ENCODE data around the gene FRAS1.

FRAS1 gene

DNA sequence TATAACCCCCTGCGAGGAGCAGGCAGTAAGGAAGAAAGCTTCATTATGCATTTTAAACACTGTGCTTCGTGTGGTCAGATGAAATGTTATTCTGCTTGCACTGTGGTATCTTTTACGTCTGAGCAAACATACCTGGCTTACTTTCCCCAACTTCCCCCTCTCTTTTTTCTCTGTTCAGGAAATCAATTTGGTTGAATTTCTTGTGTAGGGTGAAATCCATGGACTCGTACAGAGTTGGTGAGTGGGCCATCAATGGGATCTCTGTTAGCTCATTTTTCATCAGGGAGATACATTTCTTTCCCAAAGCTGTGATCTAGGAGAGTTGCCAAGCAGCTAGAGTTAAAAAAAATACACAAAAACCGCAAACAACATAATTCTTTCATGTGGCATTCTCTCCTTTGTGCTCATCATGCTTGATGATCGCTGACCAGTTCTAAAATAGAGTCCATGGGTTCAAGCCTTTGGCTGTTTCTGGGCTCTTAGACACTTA, 98.5 kb downstream of the FRAS1 start:
- H3K4me3 ChIP-seq (ENCODE audit: low read length in 2 of 2), result no peak overlapping the region
- no peak overlapping the region for H3K27ac ChIP-seq (ENCODE audit: low read depth in 2 of 2, low read length in 2 of 2)

GRCh38 chr4:78156520-78156919, 99.4 kb downstream of the FRAS1 start:
- H3K27me3 ChIP-seq (ENCODE audit: control insufficient read depth in 2 of 2, insufficient read depth in 2 of 2, low read length in 2 of 2), result no peaks in the 10 kb centered on the region
- H3K9ac ChIP-seq (ENCODE audit: low read depth in 1 of 2, low read length in 2 of 2), result no peak overlapping the region
- peaks cover 2 to 7% of the 10 kb centered on the region in 2 donors for H3K4me1 ChIP-seq (ENCODE audit: control insufficient read depth in 2 of 2, insufficient read depth in 2 of 2, low read length in 2 of 2)
- no peaks in the 10 kb centered on the region for H3K9me3 ChIP-seq (ENCODE audit: control insufficient read depth in 2 of 2, low read length in 2 of 2)
- no peak overlapping the region for H3K27ac ChIP-seq (ENCODE audit: low read depth in 2 of 2, low read length in 2 of 2)
- no peak overlapping the region for H3K4me3 ChIP-seq (ENCODE audit: low read length in 2 of 2)
- H3K36me3 ChIP-seq (ENCODE audit: control insufficient read depth in 2 of 2, insufficient read depth in 2 of 2, low read length in 2 of 2), result no peaks in the 10 kb centered on the region

More for the DNA sequence above, 98.5 kb downstream of the FRAS1 start:
- Histone ChIP-seq H3K9me3 (ENCODE audit: control insufficient read depth in 2 of 2, low read length in 2 of 2) (no peaks in the 10 kb centered on the region), H3K9ac (ENCODE audit: low read depth in 1 of 2, low read length in 2 of 2) (no peak overlapping the region), H3K4me1 (ENCODE audit: control insufficient read depth in 2 of 2, insufficient read depth in 2 of 2, low read length in 2 of 2) (peaks cover 4 to 5% of the 10 kb centered on the region in 2 donors), H3K36me3 (ENCODE audit: control insufficient read depth in 2 of 2, insufficient read depth in 2 of 2, low read length in 2 of 2) (no peaks in the 10 kb centered on the region), H3K27me3 (ENCODE audit: control insufficient read depth in 2 of 2, insufficient read depth in 2 of 2, low read length in 2 of 2) (no peaks in the 10 kb centered on the region)

DNA sequence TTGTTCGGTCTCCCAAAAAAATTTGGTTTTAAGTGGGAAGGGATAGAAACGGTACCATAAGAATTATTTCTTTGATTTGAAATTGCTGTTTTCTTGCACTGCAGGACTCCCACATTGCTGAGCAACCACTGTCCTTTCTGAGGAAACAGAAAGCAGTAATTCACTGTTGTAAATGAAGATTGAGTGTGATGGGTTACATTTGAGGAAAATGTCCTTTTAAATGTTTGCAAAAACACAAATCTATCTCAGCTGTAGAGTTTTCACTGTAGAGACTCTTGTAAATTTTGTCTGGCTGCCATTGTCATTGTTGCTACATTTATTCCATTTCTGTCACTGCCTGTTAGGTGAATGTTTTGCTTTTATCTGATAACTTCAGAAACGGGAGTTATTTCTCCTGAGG, 105.2 kb downstream of the FRAS1 start:
- Histone ChIP-seq H3K4me3 (ENCODE audit: low read length in 2 of 2) (no peak overlapping the region), H3K9me3 (ENCODE audit: control insufficient read depth in 2 of 2, low read length in 2 of 2) (no peaks in the 10 kb centered on the region), H3K27me3 (ENCODE audit: control insufficient read depth in 2 of 2, insufficient read depth in 2 of 2, low read length in 2 of 2) (no peaks in the 10 kb centered on the region), H3K4me1 (ENCODE audit: control insufficient read depth in 2 of 2, insufficient read depth in 2 of 2, low read length in 2 of 2) (peaks cover 0 to 2% of the 10 kb centered on the region in 2 donors), H3K9ac (ENCODE audit: low read depth in 1 of 2, low read length in 2 of 2) (no peak overlapping the region), H3K27ac (ENCODE audit: low read depth in 2 of 2, low read length in 2 of 2) (no peak overlapping the region), H3K36me3 (ENCODE audit: control insufficient read depth in 2 of 2, insufficient read depth in 2 of 2, low read length in 2 of 2) (no peaks in the 10 kb centered on the region)

DNA sequence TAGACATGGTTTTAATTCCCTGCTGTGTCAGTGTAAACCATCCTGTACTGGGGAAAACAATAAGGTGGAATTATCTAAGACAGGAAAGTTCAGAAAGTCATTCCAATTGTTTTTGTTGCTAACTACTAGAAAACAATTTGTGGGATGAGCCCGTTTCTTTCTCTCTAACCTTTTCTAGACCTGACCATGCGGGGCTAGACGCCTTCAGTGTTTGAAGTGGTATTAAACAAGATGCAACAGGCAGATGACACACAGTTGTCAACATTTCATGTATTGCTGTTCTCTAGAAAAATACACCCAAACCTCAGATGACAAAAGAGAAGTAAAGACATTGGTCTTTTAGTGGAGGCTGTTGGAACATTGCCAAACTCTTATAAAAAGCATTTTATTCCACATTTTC, 105.7 kb downstream of the FRAS1 start:
- Histone ChIP-seq H3K36me3 (ENCODE audit: control insufficient read depth in 2 of 2, insufficient read depth in 2 of 2, low read length in 2 of 2) (no peaks in the 10 kb centered on the region), H3K4me3 (ENCODE audit: low read length in 2 of 2) (no peak overlapping the region), H3K27ac (ENCODE audit: low read depth in 2 of 2, low read length in 2 of 2) (no peak overlapping the region), H3K9me3 (ENCODE audit: control insufficient read depth in 2 of 2, low read length in 2 of 2) (no peaks in the 10 kb centered on the region), H3K4me1 (ENCODE audit: control insufficient read depth in 2 of 2, insufficient read depth in 2 of 2, low read length in 2 of 2) (peaks cover 0 to 2% of the 10 kb centered on the region in 2 donors), H3K27me3 (ENCODE audit: control insufficient read depth in 2 of 2, insufficient read depth in 2 of 2, low read length in 2 of 2) (no peaks in the 10 kb centered on the region), H3K9ac (ENCODE audit: low read depth in 1 of 2, low read length in 2 of 2) (no peak overlapping the region)

DNA sequence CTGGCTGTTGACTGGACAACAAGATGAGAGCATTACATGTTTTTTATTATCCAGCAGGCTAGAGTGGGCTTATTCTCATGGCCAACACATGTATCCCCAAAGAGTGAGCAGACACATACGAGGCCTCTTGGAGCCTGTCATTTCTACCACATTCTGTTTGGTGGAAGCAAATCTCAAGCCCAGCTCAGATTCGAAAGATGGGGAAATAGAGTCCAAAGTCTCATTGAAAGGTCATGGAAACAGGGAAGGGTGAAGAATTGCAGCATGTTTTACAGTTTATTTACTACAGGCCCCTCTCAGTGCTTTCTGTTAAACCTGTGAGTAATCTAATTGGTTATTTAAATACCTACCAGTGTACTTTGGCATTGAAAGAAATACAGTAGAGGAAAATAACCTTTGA, 108.6 kb downstream of the FRAS1 start:
- Histone ChIP-seq H3K36me3 (ENCODE audit: control insufficient read depth in 2 of 2, insufficient read depth in 2 of 2, low read length in 2 of 2) (no peaks in the 10 kb centered on the region), H3K4me3 (ENCODE audit: low read length in 2 of 2) (no peak overlapping the region), H3K9ac (ENCODE audit: low read depth in 1 of 2, low read length in 2 of 2) (no peak overlapping the region), H3K27ac (ENCODE audit: low read depth in 2 of 2, low read length in 2 of 2) (no peak overlapping the region), H3K27me3 (ENCODE audit: control insufficient read depth in 2 of 2, insufficient read depth in 2 of 2, low read length in 2 of 2) (no peaks in the 10 kb centered on the region), H3K9me3 (ENCODE audit: control insufficient read depth in 2 of 2, low read length in 2 of 2) (no peaks in the 10 kb centered on the region), H3K4me1 (ENCODE audit: control insufficient read depth in 2 of 2, insufficient read depth in 2 of 2, low read length in 2 of 2) (peaks cover 0 to under 1% of the 10 kb centered on the region in 2 donors)

DNA sequence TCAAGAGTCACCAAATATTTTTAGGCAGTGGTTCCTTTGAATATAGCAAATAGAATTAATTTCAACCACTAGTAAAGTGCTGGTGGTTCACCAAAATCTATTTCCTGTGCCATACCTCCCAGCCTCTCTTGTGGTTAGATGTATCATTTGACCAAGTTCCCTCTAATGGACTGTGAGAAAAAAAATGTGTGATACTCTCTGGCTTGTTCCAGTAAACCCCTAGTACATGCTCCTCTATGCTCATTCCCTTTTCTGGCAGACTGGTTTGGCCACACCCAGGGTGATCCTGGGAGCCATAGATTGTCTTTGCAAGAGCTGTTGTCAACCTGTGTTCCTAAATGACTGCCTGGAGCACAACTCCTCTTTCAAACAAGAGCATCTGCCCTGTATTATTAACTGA, 109.5 kb downstream of the FRAS1 start:
- Histone ChIP-seq H3K36me3 (ENCODE audit: control insufficient read depth in 2 of 2, insufficient read depth in 2 of 2, low read length in 2 of 2) (no peaks in the 10 kb centered on the region), H3K4me1 (ENCODE audit: control insufficient read depth in 2 of 2, insufficient read depth in 2 of 2, low read length in 2 of 2) (no peaks in the 10 kb centered on the region), H3K4me3 (ENCODE audit: low read length in 2 of 2) (no peak overlapping the region), H3K9me3 (ENCODE audit: control insufficient read depth in 2 of 2, low read length in 2 of 2) (no peaks in the 10 kb centered on the region), H3K27ac (ENCODE audit: low read depth in 2 of 2, low read length in 2 of 2) (no peak overlapping the region), H3K27me3 (ENCODE audit: control insufficient read depth in 2 of 2, insufficient read depth in 2 of 2, low read length in 2 of 2) (no peaks in the 10 kb centered on the region), H3K9ac (ENCODE audit: low read depth in 1 of 2, low read length in 2 of 2) (no peak overlapping the region)

DNA sequence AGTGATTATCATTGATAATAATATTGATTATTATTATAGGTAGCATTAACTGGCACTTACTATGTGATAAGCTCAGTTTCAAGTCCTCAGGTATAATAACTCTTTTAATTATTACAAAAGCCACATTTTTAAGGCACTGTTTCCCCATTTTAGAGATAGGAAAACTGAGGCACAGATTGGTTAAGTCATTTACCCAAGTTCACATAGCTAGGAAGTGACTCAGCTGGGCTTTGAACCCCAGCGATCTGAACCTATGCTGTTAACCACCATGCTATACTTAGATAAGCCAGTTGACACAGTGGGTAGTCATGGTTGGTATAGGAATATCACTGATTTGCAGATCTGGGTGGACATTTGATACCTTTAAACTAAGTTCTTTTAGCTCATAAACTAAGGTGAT, 110.4 kb downstream of the FRAS1 start:
- Histone ChIP-seq H3K36me3 (ENCODE audit: control insufficient read depth in 2 of 2, insufficient read depth in 2 of 2, low read length in 2 of 2) (no peaks in the 10 kb centered on the region), H3K4me3 (ENCODE audit: low read length in 2 of 2) (no peak overlapping the region), H3K27ac (ENCODE audit: low read depth in 2 of 2, low read length in 2 of 2) (no peak overlapping the region), H3K9me3 (ENCODE audit: control insufficient read depth in 2 of 2, low read length in 2 of 2) (no peaks in the 10 kb centered on the region), H3K4me1 (ENCODE audit: control insufficient read depth in 2 of 2, insufficient read depth in 2 of 2, low read length in 2 of 2) (no peaks in the 10 kb centered on the region), H3K9ac (ENCODE audit: low read depth in 1 of 2, low read length in 2 of 2) (no peak overlapping the region), H3K27me3 (ENCODE audit: control insufficient read depth in 2 of 2, insufficient read depth in 2 of 2, low read length in 2 of 2) (no peaks in the 10 kb centered on the region)

DNA sequence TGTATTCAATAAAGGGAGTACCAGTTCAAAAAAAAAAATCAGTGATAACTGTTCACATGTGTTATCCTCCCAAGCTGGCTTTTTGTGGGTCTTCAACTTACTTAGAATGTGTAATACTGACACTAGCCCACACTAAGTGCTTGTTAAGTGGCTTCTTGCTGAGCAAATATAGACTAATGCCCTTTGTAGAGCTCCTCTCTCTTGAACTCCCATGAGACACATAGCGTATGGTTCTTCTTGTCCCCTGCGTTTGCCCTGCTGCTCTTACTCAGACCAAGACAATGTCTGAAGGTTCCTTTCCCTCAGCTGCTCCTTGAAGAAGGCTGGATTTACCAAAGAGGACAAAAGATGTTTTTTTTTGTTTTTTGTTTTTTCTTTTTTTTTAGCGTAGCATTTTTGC, 110.9 kb downstream of the FRAS1 start:
- H3K36me3 ChIP-seq (ENCODE audit: control insufficient read depth in 2 of 2, insufficient read depth in 2 of 2, low read length in 2 of 2), result no peaks in the 10 kb centered on the region
- no peaks in the 10 kb centered on the region for H3K9me3 ChIP-seq (ENCODE audit: control insufficient read depth in 2 of 2, low read length in 2 of 2)
- H3K4me1 ChIP-seq (ENCODE audit: control insufficient read depth in 2 of 2, insufficient read depth in 2 of 2, low read length in 2 of 2), result no peaks in the 10 kb centered on the region
- H3K27ac ChIP-seq (ENCODE audit: low read depth in 2 of 2, low read length in 2 of 2), result no peak overlapping the region
- H3K27me3 ChIP-seq (ENCODE audit: control insufficient read depth in 2 of 2, insufficient read depth in 2 of 2, low read length in 2 of 2), result no peaks in the 10 kb centered on the region
- no peak overlapping the region for H3K9ac ChIP-seq (ENCODE audit: low read depth in 1 of 2, low read length in 2 of 2)
- no peak overlapping the region for H3K4me3 ChIP-seq (ENCODE audit: low read length in 2 of 2)

DNA sequence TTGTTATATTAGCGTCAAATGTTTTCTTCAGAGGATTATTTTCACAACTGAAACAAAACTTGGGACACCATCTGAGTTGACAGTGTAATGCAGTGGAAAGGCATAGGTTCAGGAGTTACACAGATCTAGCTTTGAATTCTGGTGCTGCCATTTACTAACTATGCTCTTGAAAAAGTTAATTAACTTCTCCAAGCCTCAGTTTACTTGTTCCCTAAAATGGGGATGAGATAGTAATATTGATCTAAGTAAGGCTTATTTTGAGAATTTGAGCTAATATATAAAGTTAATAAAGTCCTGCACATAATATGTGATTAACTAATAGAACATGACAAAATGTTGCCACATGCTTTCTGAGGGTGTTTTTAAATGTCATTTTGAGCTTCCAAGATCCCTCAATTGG, 112.6 kb downstream of the FRAS1 start:
- Histone ChIP-seq H3K27me3 (ENCODE audit: control insufficient read depth in 2 of 2, insufficient read depth in 2 of 2, low read length in 2 of 2) (no peaks in the 10 kb centered on the region), H3K4me3 (ENCODE audit: low read length in 2 of 2) (no peak overlapping the region), H3K36me3 (ENCODE audit: control insufficient read depth in 2 of 2, insufficient read depth in 2 of 2, low read length in 2 of 2) (no peaks in the 10 kb centered on the region), H3K9me3 (ENCODE audit: control insufficient read depth in 2 of 2, low read length in 2 of 2) (no peaks in the 10 kb centered on the region), H3K9ac (ENCODE audit: low read depth in 1 of 2, low read length in 2 of 2) (no peak overlapping the region), H3K4me1 (ENCODE audit: control insufficient read depth in 2 of 2, insufficient read depth in 2 of 2, low read length in 2 of 2) (no peaks in the 10 kb centered on the region), H3K27ac (ENCODE audit: low read depth in 2 of 2, low read length in 2 of 2) (no peak overlapping the region)

DNA sequence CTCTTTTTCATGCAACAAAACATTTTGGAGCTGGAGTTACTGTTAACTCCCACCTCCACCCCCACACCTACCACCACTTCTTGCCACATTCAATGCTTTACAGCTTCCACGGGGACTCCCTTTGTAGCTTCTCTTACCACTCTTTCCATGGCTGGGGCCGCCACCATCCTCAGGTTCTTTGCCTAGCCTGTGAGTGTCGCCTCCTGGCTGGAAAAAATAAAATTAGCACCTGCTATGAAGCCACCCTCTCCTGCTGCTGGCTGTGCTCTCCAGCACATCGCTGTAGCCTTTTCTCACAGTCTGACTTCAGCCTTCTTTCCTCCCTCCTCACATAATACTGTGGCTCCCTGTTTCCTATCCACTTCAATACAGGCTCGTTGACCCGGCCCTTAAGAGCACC, 114.4 kb downstream of the FRAS1 start:
- no peak overlapping the region for H3K27ac ChIP-seq (ENCODE audit: low read depth in 2 of 2, low read length in 2 of 2)
- H3K4me3 ChIP-seq (ENCODE audit: low read length in 2 of 2), result no peak overlapping the region
- H3K27me3 ChIP-seq (ENCODE audit: control insufficient read depth in 2 of 2, insufficient read depth in 2 of 2, low read length in 2 of 2), result no peaks in the 10 kb centered on the region
- H3K36me3 ChIP-seq (ENCODE audit: control insufficient read depth in 2 of 2, insufficient read depth in 2 of 2, low read length in 2 of 2), result no peaks in the 10 kb centered on the region
- no peak overlapping the region for H3K9ac ChIP-seq (ENCODE audit: low read depth in 1 of 2, low read length in 2 of 2)
- H3K9me3 ChIP-seq (ENCODE audit: control insufficient read depth in 2 of 2, low read length in 2 of 2), result no peaks in the 10 kb centered on the region
- H3K4me1 ChIP-seq (ENCODE audit: control insufficient read depth in 2 of 2, insufficient read depth in 2 of 2, low read length in 2 of 2), result no peaks in the 10 kb centered on the region

DNA sequence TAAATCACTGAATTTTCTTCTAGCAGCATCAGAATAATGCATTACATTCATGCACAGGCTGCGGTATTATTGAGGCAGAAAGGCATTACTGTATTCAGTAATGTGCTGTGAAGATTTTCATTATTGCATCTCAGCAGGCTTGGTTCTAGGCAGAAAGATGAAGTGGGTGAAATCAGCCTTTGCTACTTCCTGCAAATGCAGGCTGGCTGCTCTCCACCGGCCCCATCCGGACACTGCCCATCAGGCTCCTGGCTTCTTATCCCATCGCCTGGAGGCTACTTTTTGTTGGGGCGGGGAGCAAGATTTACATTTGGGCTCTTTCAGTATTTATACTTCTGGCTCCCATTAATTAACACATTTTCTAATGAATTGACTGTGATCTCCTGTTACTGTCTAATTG, 117.8 kb downstream of the FRAS1 start:
- H3K4me3 ChIP-seq (ENCODE audit: low read length in 2 of 2), result no peak overlapping the region
- H3K27me3 ChIP-seq (ENCODE audit: control insufficient read depth in 2 of 2, insufficient read depth in 2 of 2, low read length in 2 of 2), result no peaks in the 10 kb centered on the region
- H3K9me3 ChIP-seq (ENCODE audit: control insufficient read depth in 2 of 2, low read length in 2 of 2), result no peaks in the 10 kb centered on the region
- H3K27ac ChIP-seq (ENCODE audit: low read depth in 2 of 2, low read length in 2 of 2), result no peak overlapping the region
- H3K4me1 ChIP-seq (ENCODE audit: control insufficient read depth in 2 of 2, insufficient read depth in 2 of 2, low read length in 2 of 2), result peaks cover 0 to 4% of the 10 kb centered on the region in 2 donors
- H3K9ac ChIP-seq (ENCODE audit: low read depth in 1 of 2, low read length in 2 of 2), result no peak overlapping the region
- no peaks in the 10 kb centered on the region for H3K36me3 ChIP-seq (ENCODE audit: control insufficient read depth in 2 of 2, insufficient read depth in 2 of 2, low read length in 2 of 2)
